HG03280 (cell line): ENCODE measurements around the gene LCE3C.
"Not testable (repeated sequence)": the region's sequence is repeated elsewhere in the genome, so short reads cannot be mapped to it uniquely, and the experiment has no call there.

Experiments
- ATAC-seq: cut with Tn5 transposase; IDR thresholded peaks from one replicate; pipeline ENCODE4 v1.9.1; 2021; ENCODE audit warnings: mild to moderate bottlenecking, moderate library complexity; ENCODE audit not compliant: unreplicated experiment

LCE3C gene

GRCh38 chr1:152599934-152600333 lies at the start of gene LCE3C:
Gene LCE3C, plus strand, starts transcription at chr1:152600234. Its CDS starts 498 bp downstream, at chr1:152600732.
- ATAC-seq: no peak

GRCh38 chr1:152565115-152565514 lies 34.9 kb upstream of the LCE3C start:
- no peak for ATAC-seq

- ATAC-seq: no peak
Measured at GRCh38 chr1:152565535-152566215, 34.4 kb upstream of the LCE3C start.

GRCh38 chr1:152566681-152567080 lies 33.4 kb upstream of the LCE3C start, which contains the start of gene LCE3E:
Gene LCE3E, minus strand, starts transcription at chr1:152566780. Its CDS starts 572 bp downstream, at chr1:152566208.
- no peak for ATAC-seq

GRCh38 chr1:152577168-152577567 lies 22.9 kb upstream of the LCE3C start:
- no peak for ATAC-seq

- ATAC-seq: not testable (repeated sequence)
Measured at GRCh38 chr1:152579526-152579925, 20.5 kb upstream of the LCE3C start.

GRCh38 chr1:152580433-152580832 lies 19.6 kb upstream of the LCE3C start, which contains the start of gene LCE3D:
Gene LCE3D, minus strand, starts transcription at chr1:152580516. Its CDS starts 580 bp downstream, at chr1:152579936.
- ATAC-seq: no peak

- ATAC-seq: no peak
Measured at GRCh38 chr1:152582647-152583046, 17.4 kb upstream of the LCE3C start.

- no peak for ATAC-seq
Measured at GRCh38 chr1:152585586-152585985, 14.4 kb upstream of the LCE3C start.

- ATAC-seq: no peak
Measured at GRCh38 chr1:152596986-152597385, 3.0 kb upstream of the LCE3C start.

- no peak for ATAC-seq
Measured at GRCh38 chr1:152613511-152613910, 13.5 kb downstream of the LCE3C start, which contains the start of gene LCE3B. Gene LCE3B, plus strand, starts transcription at chr1:152613811. Its CDS starts 0 bp downstream, at chr1:152613811.

- no peak for ATAC-seq
Measured at GRCh38 chr1:152621993-152622392, 22.0 kb downstream of the LCE3C start.

- ATAC-seq: no peak
Measured at GRCh38 chr1:152622803-152623202, 22.8 kb downstream of the LCE3C start, which contains the start of gene LCE3A. Gene LCE3A, minus strand, starts transcription at chr1:152623103. Its CDS starts 0 bp downstream, at chr1:152623103.

GRCh38 chr1:152623203-152623844 lies 23.3 kb downstream of the LCE3C start:
- no peak for ATAC-seq

GRCh38 chr1:152626744-152627143 lies 26.7 kb downstream of the LCE3C start:
- no peak for ATAC-seq

GRCh38 chr1:152630596-152630995 lies 30.6 kb downstream of the LCE3C start:
- no peak for ATAC-seq

GRCh38 chr1:152640351-152640750 lies 40.3 kb downstream of the LCE3C start:
- no peak for ATAC-seq

GRCh38 chr1:152643945-152644344 lies 43.9 kb downstream of the LCE3C start:
- ATAC-seq: no peak

- no peak for ATAC-seq
Measured at GRCh38 chr1:152645146-152645545, 45.1 kb downstream of the LCE3C start.

GRCh38 chr1:152646656-152647055 lies 46.6 kb downstream of the LCE3C start:
- ATAC-seq: no peak
